ENCODE data around the gene BRD1.
"Not testable (repeated sequence)": the region's sequence is repeated elsewhere in the genome, so short reads cannot be mapped to it uniquely, and the experiment has no call there.

BRD1 gene

GRCh38 chr22:49863931-49864330, 36.3 kb upstream of the BRD1 start:
- Histone ChIP-seq H3K9me3 (ENCODE audit: insufficient read depth, low read depth, low read length) (peaks cover 10% of the 10 kb centered on the region), H3K4me1 (ENCODE audit: insufficient read depth, low read length) (peaks cover 6% of the 10 kb centered on the region; the same call in 1 of the 2 replicates), H3K27ac (ENCODE audit: low read length) (no peak overlapping the region), H3K36me3 (ENCODE audit: insufficient read depth, low read depth, low read length) (no peaks in the 10 kb centered on the region), H3K9ac (ENCODE audit: low read depth, low read length) (no peak overlapping the region), H3K4me3 (ENCODE audit: low read length) (no peak overlapping the region), H3K27me3 (ENCODE audit: insufficient read depth, low read length) (no peaks in the 10 kb centered on the region)

- no peaks in the 10 kb centered on the region for H3K36me3 ChIP-seq (ENCODE audit: insufficient read depth, low read depth, low read length)
- peaks cover 10% of the 10 kb centered on the region for H3K9me3 ChIP-seq (ENCODE audit: insufficient read depth, low read depth, low read length)
- no peak overlapping the region for H3K4me3 ChIP-seq (ENCODE audit: low read length)
- H3K27ac ChIP-seq (ENCODE audit: low read length), result no peak overlapping the region
- H3K4me1 ChIP-seq (ENCODE audit: insufficient read depth, low read length), result peaks cover 6% of the 10 kb centered on the region; the same call in 1 of the 2 replicates
- no peak overlapping the region for H3K9ac ChIP-seq (ENCODE audit: low read depth, low read length)
- no peaks in the 10 kb centered on the region for H3K27me3 ChIP-seq (ENCODE audit: insufficient read depth, low read length)
Observed at GRCh38 chr22:49862496-49862776, 34.8 kb upstream of the BRD1 start.

GRCh38 chr22:49861642-49862495, 34.2 kb upstream of the BRD1 start:
- H3K36me3 ChIP-seq (ENCODE audit: insufficient read depth, low read depth, low read length), result no peaks in the 10 kb centered on the region
- H3K9me3 ChIP-seq (ENCODE audit: insufficient read depth, low read depth, low read length), result peaks cover 10% of the 10 kb centered on the region
- H3K27me3 ChIP-seq (ENCODE audit: insufficient read depth, low read length), result no peaks in the 10 kb centered on the region
- H3K4me1 ChIP-seq (ENCODE audit: insufficient read depth, low read length), result peaks cover 6% of the 10 kb centered on the region; the same call in 1 of the 2 replicates
- H3K4me3 ChIP-seq (ENCODE audit: low read length), result no peak overlapping the region
- no peak overlapping the region for H3K27ac ChIP-seq (ENCODE audit: low read length)
- H3K9ac ChIP-seq (ENCODE audit: low read depth, low read length), result no peak overlapping the region

DNA sequence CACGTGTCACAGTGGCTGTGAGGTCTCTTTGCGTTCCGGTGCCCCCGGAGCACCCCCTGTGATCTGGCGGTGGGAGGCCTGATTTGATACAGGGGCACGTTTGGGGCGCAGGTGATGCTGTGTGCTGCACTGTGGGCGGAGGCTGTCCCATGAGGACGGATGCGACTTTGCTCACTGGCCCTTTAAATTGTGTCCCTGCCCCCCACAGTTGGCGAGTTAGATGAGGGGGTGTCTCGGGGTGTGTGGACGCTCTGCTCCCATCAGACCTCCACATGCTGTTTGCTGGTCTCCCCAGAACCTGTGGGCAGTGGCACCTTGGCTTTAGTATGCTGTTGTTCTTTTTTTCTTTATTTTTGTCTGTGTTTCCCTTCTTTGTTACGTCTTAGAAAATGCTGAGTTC, 31.2 kb upstream of the BRD1 start:
- Histone ChIP-seq H3K27ac (ENCODE audit: low read length) (no peak overlapping the region), H3K27me3 (ENCODE audit: insufficient read depth, low read length) (no peaks in the 10 kb centered on the region), H3K9me3 (ENCODE audit: insufficient read depth, low read depth, low read length) (no peaks in the 10 kb centered on the region), H3K4me3 (ENCODE audit: low read length) (no peak overlapping the region), H3K36me3 (ENCODE audit: insufficient read depth, low read depth, low read length) (no peaks in the 10 kb centered on the region), H3K9ac (ENCODE audit: low read depth, low read length) (no peak overlapping the region), H3K4me1 (ENCODE audit: insufficient read depth, low read length) (peaks cover 7% of the 10 kb centered on the region)

- Histone ChIP-seq H3K4me3 (ENCODE audit: low read length) (no peak overlapping the region), H3K27me3 (ENCODE audit: insufficient read depth, low read length) (peaks cover 11% of the 10 kb centered on the region), H3K4me1 (ENCODE audit: insufficient read depth, low read length) (peaks cover 7% of the 10 kb centered on the region), H3K9me3 (ENCODE audit: insufficient read depth, low read depth, low read length) (no peaks in the 10 kb centered on the region), H3K27ac (ENCODE audit: low read length) (no peak overlapping the region), H3K9ac (ENCODE audit: low read depth, low read length) (no peak overlapping the region), H3K36me3 (ENCODE audit: insufficient read depth, low read depth, low read length) (no peaks in the 10 kb centered on the region)
Observed at GRCh38 chr22:49856766-49857618, 29.3 kb upstream of the BRD1 start.

DNA sequence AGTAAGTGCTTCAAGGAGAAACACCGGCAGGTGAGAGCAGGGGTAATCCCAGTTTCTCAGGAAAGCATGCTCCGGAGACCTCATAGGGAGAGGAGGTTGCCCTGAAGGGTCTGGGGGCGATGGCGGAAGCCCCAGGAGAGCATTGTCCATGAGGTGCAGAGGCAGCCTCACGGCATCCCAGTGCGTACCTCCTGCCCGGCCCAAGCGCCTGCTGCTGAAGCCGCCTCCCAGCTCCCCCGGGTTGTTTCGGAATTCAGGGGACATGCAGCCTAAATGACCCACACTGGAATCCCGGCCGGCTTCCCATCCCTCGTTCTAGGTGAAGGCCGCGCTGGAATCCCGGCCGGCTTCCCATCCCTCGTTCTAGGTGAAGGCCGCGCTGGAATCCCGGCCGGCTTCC, 28.7 kb upstream of the BRD1 start:
- H3K36me3 ChIP-seq (ENCODE audit: insufficient read depth, low read depth, low read length), result no peaks in the 10 kb centered on the region
- H3K9me3 ChIP-seq (ENCODE audit: insufficient read depth, low read depth, low read length), result no peaks in the 10 kb centered on the region
- no peak overlapping the region for H3K9ac ChIP-seq (ENCODE audit: low read depth, low read length)
- peaks cover 7% of the 10 kb centered on the region for H3K4me1 ChIP-seq (ENCODE audit: insufficient read depth, low read length)
- peaks cover 18% of the 10 kb centered on the region for H3K27me3 ChIP-seq (ENCODE audit: insufficient read depth, low read length)
- H3K27ac ChIP-seq (ENCODE audit: low read length), result no peak overlapping the region
- H3K4me3 ChIP-seq (ENCODE audit: low read length), result no peak overlapping the region

DNA sequence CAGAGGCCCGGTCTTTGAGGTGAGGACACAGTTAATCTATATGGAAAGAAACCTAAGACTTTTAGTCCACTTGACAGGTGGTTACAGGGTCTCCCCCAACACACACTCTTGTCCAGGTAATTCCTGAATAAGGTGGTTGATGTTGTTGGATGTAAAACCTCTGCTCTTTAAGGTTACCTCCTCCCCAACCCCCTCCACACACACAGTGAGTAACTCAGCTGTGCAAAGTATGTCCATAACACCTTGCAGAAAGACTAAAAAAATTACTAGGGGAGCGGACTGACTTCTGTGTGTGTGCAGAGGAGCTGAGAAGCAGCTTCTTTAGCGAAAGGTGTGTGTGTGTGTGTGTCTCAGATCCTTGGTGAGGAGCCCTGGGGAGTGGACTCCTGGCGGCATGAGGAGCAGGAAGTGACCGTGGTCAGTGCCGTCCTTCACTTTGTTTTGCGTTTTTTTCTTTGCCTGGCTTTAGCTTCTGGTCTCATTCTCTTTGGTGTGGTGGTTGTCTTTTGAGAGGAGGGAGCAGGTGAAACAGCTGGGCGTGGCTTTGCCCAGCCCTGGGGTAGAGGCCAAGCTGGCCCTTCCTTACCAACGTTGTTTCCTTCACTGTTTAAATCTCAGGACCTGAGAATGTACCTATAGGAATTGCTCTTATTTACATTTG, 27.7 kb upstream of the BRD1 start:
- Histone ChIP-seq H3K4me1 (ENCODE audit: insufficient read depth, low read length) (peaks cover 7% of the 10 kb centered on the region), H3K4me3 (ENCODE audit: low read length) (peak overlapping the region; percentile 97), H3K9me3 (ENCODE audit: insufficient read depth, low read depth, low read length) (no peaks in the 10 kb centered on the region), H3K27me3 (ENCODE audit: insufficient read depth, low read length) (peaks cover 27% of the 10 kb centered on the region), H3K27ac (ENCODE audit: low read length) (no peak overlapping the region), H3K36me3 (ENCODE audit: insufficient read depth, low read depth, low read length) (no peaks in the 10 kb centered on the region), H3K9ac (ENCODE audit: low read depth, low read length) (no peak overlapping the region; the same call in 1 of the 2 replicates)

- Histone ChIP-seq H3K27ac (ENCODE audit: low read length) (no peak overlapping the region), H3K27me3 (ENCODE audit: insufficient read depth, low read length) (peaks cover 39% of the 10 kb centered on the region), H3K4me1 (ENCODE audit: insufficient read depth, low read length) (peaks cover 7% of the 10 kb centered on the region), H3K9ac (ENCODE audit: low read depth, low read length) (peak overlapping the region; percentile 88), H3K4me3 (ENCODE audit: low read length) (peak overlapping the region; percentile 97), H3K36me3 (ENCODE audit: insufficient read depth, low read depth, low read length) (no peaks in the 10 kb centered on the region), H3K9me3 (ENCODE audit: insufficient read depth, low read depth, low read length) (no peaks in the 10 kb centered on the region)
Observed at GRCh38 chr22:49853981-49854831, 26.5 kb upstream of the BRD1 start.

DNA sequence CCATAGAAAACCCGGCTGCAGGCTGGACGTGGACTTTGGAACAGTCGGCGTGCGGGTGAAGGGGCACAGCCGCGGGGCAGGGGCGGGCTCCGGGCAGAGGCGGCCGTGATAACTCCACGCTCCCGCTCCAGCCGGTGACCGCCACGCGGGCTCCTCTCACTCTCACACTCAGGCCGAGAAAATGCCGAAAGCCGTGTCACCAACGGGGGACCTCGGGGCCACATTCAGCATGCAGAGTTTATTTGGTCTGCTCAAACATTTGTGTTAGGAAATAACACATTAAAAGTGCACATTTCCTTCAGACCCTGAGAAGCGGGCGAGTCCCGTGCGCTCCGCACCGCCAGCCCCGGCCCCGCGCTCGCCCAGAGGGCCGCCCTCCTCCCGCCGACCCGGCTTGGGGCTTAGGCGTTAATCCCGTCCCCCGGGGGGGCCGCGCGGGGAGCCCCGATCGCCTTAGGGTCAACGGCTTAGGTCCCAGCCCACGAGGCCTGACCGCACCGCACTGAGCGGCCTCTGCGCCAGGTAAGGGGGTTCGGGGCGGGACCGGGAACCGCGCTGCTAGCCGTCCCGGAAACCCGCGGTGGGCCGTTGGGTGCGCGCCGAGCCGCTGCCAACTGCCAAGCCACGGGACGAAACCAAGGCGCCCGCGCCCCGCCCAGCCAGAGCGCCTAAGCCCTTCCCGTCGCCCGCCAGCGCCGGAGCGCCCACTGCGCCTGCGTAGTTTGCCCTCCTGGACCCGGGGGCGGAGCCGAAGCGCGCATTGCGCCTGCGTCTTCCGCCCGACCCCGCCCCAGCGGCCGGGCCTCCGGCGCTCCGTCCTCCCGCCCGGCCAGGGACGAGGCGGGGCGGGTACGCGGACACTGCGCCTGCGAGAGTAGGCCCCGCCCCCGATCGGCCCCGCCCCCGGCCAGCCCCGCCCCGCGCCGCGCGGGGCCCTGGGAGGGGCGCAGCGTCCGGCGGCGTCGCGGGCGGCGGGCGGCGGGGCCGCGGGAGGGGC, 25.5 kb upstream of the BRD1 start, which contains the start of gene ZBED4:
Gene ZBED4, plus strand, starts transcription at position 947 of the 997 bp plus-strand sequence. CDS start 29,819 bp downstream, outside the sequence.
- Histone ChIP-seq H3K36me3 (ENCODE audit: insufficient read depth, low read depth, low read length) (no peaks in the 10 kb centered on the region), H3K9me3 (ENCODE audit: insufficient read depth, low read depth, low read length) (no peaks in the 10 kb centered on the region), H3K4me3 (ENCODE audit: low read length) (peak within 1 kb of the TSS; percentile 97), H3K9ac (ENCODE audit: low read depth, low read length) (peak within 1 kb of the TSS; percentile 88), H3K27ac (ENCODE audit: low read length) (no peak within 1 kb of the TSS), H3K4me1 (ENCODE audit: insufficient read depth, low read length) (peaks cover 7% of the 10 kb centered on the region), H3K27me3 (ENCODE audit: insufficient read depth, low read length) (peaks cover 49% of the 10 kb centered on the region)

- Histone ChIP-seq H3K4me3 (ENCODE audit: low read length) (peak overlapping the region; percentile 73), H3K27me3 (ENCODE audit: insufficient read depth, low read length) (peaks cover 56% of the 10 kb centered on the region)
- not testable (repeated sequence) for H3K4me1 ChIP-seq (ENCODE audit: insufficient read depth, low read length); H3K36me3 ChIP-seq (ENCODE audit: insufficient read depth, low read depth, low read length); H3K9ac ChIP-seq (ENCODE audit: low read depth, low read length); H3K9me3 ChIP-seq (ENCODE audit: insufficient read depth, low read depth, low read length); H3K27ac ChIP-seq (ENCODE audit: low read length)
Observed at GRCh38 chr22:49852568-49852897, 24.9 kb upstream of the BRD1 start.

Data from iPS-20b (cell line).